Left ventricle myocardium inferior (tissue), 1 donor: Measurements from ENCODE around the gene ZNF423. TPM values are rescaled to one million over a fixed set of nuclear protein-coding genes. Genes with fewer than 3 reads are reported as not detected.
A peak's percentile ranks its signal among the peaks of the same experiment; 100 is the strongest.

Experiments used
- DNase-seq: peaks from one replicate; pipeline ENCODE4 v3.0.0-alpha.2; 2020
- H3K27ac ChIP-seq: fragments of 200-600 bp; replicated peaks from 2 replicates; pipeline ENCODE4 v1.8.0; 2021
- H3K27me3 ChIP-seq: fragments of 200-600 bp; 2 replicates; pipeline ENCODE4 v1.8.0; 2021; ENCODE audit warnings: low read depth
- H3K36me3 ChIP-seq: fragments of 200-600 bp; 2 replicates; pipeline ENCODE4 v1.8.0; 2021
- H3K4me1 ChIP-seq: fragments of 200-600 bp; 2 replicates; pipeline ENCODE4 v1.8.0; 2021
- H3K4me3 ChIP-seq: fragments of 200-600 bp; 2 replicates; pipeline ENCODE4 v1.8.0; 2021; ENCODE audit warnings: mild to moderate bottlenecking, moderate library complexity
- H3K9me3 ChIP-seq: fragments of 200-600 bp; replicated peaks from 2 replicates; pipeline ENCODE4 v1.8.0; 2021
- intact Hi-C: fragments of 100-400 bp; cut with micrococcal nuclease; formaldehyde crosslinking; loops from one replicate; pipeline ENCODE4 v1.11.0; 2022
- total RNA-seq: library from RNA; stranded (reverse); fragmentation: NEBNext Ultra II Directional; extraction: Animal tissue kit (Norgen Biotek cat#: 25700); gene quantifications from one replicate; pipeline ENCODE4 v1.2.1, GENCODE V29; 2021
- TF ChIP-seq, protein P1 (sequence below): fragments of 200-600 bp; IDR thresholded peaks from 2 replicates; pipeline ENCODE4 v1.8.0; 2021; ENCODE audit warnings: antibody characterized with exemption, mild to moderate bottlenecking, borderline replicate concordance
- donor health status: DM: no; HTN: yes; CAD: no; lungs with severe emphysema.

The ZNF423 gene
- total RNA-seq, 1 donor from 2014 or later = 8.6 TPM

DNA sequence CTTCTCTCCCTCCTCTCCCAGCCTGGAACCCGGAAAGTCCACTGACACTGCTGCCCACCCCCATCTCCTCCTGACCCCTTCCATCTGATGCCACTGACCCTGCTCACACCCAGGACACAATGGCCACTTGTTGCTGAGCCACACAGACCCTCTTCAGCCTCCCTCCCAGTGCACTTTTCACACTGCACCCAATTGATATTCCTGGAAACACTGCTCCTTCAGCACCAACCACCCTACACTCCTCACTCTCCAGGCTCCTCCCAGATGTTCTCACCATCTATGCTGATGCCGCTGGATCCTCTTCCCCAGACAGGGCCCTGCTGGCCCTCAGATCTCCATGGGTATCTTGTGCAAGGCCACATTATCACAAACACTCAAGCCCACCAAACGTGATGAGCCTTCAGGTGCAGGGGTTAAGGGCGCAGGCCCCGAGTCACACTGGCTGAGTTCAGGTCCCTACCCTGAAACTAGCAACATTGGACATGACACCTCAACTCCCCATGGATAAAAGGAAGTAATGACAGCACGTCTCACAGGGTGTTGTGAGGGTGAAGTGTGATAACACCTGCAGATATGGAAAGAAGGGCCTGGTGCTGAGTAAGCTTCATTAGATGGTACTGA lies 238.1 kb downstream of the ZNF423 start:
- no peaks in the 10 kb centered on the region for H3K27me3 ChIP-seq
- intact Hi-C loops = no loop called here
- peaks cover 19% of the 10 kb centered on the region for H3K4me1 ChIP-seq
- H3K27ac ChIP-seq = no peak overlapping the region
- no peaks in the 10 kb centered on the region for H3K36me3 ChIP-seq
- peaks cover 8% of the 10 kb centered on the region for H3K9me3 ChIP-seq
- TF ChIP-seq, protein P1, sequence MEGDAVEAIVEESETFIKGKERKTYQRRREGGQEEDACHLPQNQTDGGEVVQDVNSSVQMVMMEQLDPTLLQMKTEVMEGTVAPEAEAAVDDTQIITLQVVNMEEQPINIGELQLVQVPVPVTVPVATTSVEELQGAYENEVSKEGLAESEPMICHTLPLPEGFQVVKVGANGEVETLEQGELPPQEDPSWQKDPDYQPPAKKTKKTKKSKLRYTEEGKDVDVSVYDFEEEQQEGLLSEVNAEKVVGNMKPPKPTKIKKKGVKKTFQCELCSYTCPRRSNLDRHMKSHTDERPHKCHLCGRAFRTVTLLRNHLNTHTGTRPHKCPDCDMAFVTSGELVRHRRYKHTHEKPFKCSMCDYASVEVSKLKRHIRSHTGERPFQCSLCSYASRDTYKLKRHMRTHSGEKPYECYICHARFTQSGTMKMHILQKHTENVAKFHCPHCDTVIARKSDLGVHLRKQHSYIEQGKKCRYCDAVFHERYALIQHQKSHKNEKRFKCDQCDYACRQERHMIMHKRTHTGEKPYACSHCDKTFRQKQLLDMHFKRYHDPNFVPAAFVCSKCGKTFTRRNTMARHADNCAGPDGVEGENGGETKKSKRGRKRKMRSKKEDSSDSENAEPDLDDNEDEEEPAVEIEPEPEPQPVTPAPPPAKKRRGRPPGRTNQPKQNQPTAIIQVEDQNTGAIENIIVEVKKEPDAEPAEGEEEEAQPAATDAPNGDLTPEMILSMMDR = no peak
- no peak overlapping the region for H3K4me3 ChIP-seq
- DNase-seq = no peak

DNA sequence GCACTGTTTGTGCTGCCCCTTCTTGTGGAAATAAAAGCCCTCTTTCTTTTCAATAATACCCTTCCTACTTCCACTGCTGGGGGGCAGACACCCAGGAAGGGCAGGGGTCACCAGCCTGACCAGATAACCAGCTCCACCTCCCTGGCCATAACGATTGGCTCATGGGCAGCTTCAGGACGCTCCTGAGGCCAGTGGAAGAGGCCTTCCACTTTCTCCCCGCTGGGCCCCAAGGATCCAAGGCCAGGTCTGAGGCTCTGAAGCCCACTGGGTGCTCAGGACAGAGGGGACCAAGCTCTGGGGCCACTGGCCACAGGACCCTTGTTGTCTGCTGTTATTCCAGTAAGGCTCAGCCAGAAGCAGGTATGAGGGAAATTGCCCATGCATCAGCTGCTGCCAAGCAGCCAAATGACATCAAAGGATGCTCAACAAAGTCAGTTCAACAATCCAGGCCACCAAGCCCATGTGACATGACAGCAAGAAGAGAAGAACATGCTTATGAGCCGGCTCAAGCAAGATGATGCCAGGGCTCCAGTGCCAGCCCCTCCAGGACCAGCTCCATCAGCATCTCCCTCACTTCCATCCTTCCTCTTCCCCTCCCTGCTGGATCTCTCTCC lies 238.8 kb downstream of the ZNF423 start:
- no peaks in the 10 kb centered on the region for H3K27me3 ChIP-seq
- no peaks in the 10 kb centered on the region for H3K36me3 ChIP-seq
- no peak overlapping the region for H3K27ac ChIP-seq
- intact Hi-C loops = no loop called here
- no peak overlapping the region for H3K4me3 ChIP-seq
- TF ChIP-seq, protein P1 = no peak
- H3K9me3 ChIP-seq = peaks cover 8% of the 10 kb centered on the region
- peaks cover 19% of the 10 kb centered on the region for H3K4me1 ChIP-seq
- no peak for DNase-seq

DNA sequence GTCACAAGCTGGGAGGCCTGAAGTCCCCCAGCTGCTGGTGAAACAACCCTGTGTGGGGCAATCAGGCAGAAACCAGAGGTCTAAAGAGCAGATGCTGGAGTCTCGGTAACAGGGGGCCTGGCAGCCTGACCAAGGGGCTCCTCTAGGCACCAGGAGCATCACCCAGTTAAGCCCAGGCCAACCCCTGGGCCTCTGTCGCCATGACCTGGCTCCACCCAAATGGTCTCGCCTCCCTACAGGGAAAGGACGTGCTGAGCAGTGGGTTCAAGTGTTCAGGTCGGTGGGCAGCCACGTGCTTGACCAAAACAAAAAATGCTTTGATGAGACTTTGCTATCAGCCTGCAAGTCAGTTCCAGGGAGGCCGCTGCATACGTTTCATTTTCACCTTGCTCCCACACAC lies 240.3 kb downstream of the ZNF423 start:
- no peak overlapping the region for H3K4me3 ChIP-seq
- no peaks in the 10 kb centered on the region for H3K36me3 ChIP-seq
- TF ChIP-seq, protein P1 = no peak
- intact Hi-C loops = no loop called here
- no peak for DNase-seq
- H3K9me3 ChIP-seq = peaks cover 8% of the 10 kb centered on the region
- H3K27ac ChIP-seq = no peak overlapping the region
- no peaks in the 10 kb centered on the region for H3K27me3 ChIP-seq
- H3K4me1 ChIP-seq = peaks cover 12% of the 10 kb centered on the region

DNA sequence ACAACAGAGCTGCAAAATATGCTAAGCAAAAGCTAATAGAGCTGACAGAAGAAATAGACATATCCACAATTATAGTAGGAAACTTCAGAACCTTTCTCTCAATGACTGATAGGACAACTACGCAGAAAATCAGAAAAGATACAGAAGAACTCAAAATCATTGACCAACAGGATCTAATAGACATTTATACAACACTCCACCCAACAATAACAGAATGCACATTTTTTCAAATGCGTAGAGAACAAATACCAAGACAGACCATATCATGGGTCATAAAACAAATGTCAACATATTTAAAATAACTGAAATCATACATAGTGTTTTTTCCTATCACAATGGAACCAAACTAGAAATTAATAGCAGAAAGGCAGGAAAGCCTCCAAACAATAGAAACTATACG lies 244.9 kb downstream of the ZNF423 start:
- no peak overlapping the region for H3K27ac ChIP-seq
- H3K4me3 ChIP-seq = no peak overlapping the region
- no peaks in the 10 kb centered on the region for H3K4me1 ChIP-seq
- no peak for DNase-seq
- TF ChIP-seq, protein P1 = no peak
- intact Hi-C loops = no loop called here
- H3K27me3 ChIP-seq = peaks cover 8% of the 10 kb centered on the region
- H3K9me3 ChIP-seq = peaks cover 8% of the 10 kb centered on the region
- H3K36me3 ChIP-seq = no peaks in the 10 kb centered on the region

DNA sequence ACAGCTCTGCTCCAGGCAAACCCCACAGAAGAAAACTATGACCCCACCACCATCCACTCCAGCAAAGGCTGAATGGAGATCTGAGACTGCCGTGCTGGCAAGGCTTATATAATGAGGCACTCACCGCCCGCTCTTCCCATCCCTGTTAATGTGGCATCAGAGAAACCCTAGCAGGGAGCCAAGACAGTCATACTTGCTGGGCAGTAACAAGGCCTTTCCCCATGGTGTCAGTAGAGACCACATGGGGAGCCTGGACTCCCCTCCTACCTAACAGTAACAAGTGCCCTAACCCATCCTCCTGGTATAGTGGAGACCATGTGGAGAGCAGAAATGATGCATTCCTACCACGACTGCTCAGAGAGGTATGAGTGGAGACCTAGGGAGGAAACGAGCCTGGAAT lies 247.1 kb downstream of the ZNF423 start:
- Histone ChIP-seq H3K27ac (no peak overlapping the region), H3K4me1 (no peaks in the 10 kb centered on the region), H3K36me3 (no peaks in the 10 kb centered on the region), H3K4me3 (no peak overlapping the region), H3K27me3 (peaks cover 8% of the 10 kb centered on the region), H3K9me3 (peaks cover 2% of the 10 kb centered on the region)
- intact Hi-C loops = no loop called here
- DNase-seq = no peak
- TF ChIP-seq, protein P1 = peak; percentile 71
